NCI-H1417 treated with DMSO at 0.1 percent for 48 hours (cell line): ENCODE data around the gene CHCHD4.
"Not testable (repeated sequence)": the region's sequence is repeated elsewhere in the genome, so short reads cannot be mapped to it uniquely, and the experiment has no call there.

Experiments
- DNase-seq: peaks from one replicate; lab custom pipeline; 2025; lab: John Stamatoyannopoulos, UW

CHCHD4 gene

DNA sequence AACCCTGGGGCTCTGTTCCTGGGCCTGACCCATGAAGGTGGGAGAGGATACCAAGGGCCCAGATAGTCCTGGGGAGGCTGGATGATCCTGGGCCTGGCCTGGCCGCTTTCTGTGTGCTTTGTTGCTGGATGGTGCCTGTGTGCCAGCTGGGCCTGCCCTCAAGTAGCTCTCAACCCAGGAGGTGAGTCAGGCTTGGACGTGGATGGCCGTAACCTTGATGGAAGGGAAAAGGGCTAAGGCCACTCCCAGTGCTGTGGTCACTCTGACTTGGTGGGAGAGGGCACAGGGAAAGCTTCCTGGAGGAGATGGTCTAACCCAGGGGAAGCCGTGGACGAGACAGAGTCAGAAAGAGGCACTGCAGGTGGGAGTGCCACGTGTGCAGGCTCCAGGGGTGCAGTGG lies 9.6 kb upstream of the CHCHD4 start:
- no peak for DNase-seq

DNA sequence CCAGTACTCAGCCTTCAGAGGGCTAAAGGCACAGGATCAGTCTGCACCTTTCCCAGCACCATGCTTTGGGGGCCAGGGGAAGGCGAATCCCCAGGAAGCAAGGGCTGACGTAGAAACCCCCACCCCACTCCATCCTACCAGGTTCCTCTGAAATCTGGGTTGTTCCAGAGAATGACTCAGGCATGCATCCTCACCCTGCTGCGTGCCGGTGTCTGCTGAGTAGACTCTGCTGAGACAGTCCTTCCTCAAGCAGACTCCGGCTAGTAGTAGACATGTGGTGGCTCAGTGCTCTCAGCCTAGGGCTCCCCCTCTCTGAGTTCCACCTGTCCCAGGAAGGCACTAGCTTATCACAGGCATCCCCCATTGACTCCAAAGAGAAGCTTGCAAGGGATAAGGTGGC lies 9.2 kb upstream of the CHCHD4 start:
- DNase-seq = no peak

DNA sequence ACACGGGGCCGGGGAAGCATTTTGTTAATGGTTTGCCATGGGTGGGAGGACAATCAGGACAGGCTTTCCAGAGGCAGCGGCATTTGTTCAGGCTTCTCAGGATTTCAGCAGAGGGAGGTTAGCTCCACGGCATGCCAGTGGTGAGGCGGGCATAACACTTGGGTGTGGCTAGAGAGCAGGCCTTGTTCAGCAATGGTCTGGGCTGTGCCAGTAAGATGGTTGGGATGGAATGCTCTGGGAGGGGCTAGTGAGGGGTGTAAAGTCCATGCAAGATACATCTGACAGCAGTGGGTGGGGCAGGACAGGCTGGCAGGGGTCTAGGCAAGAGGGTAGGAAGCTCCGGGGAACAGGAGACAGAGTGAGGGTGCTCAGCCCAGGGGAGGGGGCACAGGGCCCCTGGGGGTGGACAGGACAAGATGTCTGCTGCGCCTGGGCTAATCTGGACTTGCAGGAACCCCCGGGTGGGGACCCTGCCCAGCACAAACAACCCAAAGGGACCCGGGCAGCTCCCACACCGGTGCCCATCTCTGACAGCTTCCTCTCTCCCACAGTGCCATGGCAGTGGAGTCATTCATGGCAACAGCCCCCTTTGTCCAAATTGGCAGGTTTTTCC lies 8.6 kb upstream of the CHCHD4 start:
- no peak for DNase-seq

DNA sequence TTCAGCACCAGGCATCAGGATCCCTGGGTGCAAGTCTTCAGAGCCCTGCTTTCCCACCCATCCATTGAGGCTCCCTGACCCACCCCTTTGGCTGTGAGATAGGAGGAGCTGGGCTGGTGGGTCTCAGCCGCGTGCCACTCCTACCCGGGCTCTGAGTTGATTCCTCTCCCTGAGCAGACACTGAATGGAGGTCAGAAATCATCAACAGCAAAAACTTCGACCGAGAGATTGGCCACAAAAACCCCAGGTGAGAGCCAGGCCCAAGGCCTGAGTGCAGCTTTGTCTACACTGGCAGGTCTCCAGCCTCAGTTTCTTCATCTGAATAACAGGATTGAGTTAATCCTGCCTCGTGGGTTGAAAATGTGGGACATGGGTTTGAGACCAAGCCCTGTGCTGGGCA lies 8.0 kb upstream of the CHCHD4 start:
- no peak for DNase-seq

DNA sequence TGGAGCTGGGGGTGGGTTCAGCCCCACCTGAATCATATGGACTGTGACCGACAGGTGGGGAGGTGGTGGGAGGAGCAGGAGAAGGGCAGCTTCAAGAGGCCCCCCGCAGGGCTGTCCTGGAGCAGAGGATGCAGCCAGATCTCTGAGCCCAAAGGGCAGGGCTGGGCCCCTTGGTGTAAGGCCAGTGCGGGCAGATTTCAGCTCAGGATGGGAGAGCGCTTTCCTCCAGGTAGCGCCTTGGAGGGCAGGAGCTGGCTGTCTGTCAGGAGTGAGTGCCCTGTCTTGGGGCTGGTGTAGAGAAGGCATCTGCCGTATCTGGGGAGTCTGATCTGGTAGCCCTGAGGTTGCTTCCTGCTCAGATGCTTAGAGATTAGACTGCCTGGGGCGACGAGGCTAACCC lies 7.5 kb upstream of the CHCHD4 start:
- DNase-seq = no peak

DNA sequence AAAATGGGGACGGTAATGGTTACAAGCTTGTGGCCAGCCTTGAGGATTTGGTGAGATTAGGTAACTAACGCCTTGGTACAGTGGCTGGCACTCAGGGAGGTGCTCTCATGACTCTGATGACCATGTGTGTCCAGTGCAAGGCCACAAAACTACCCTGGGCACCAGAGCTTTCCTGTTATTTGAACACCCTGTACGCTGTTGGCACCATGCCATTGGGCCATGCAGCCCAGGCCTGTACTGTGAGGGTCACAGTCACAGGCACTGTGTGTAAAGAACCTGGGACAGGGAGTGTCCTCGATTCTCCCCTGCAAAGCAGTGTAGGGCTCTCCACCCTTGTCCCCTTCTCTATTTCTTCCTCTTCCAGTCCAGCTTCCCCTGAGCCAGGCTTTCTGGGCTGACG lies 6.5 kb upstream of the CHCHD4 start:
- DNase-seq = no peak

DNA sequence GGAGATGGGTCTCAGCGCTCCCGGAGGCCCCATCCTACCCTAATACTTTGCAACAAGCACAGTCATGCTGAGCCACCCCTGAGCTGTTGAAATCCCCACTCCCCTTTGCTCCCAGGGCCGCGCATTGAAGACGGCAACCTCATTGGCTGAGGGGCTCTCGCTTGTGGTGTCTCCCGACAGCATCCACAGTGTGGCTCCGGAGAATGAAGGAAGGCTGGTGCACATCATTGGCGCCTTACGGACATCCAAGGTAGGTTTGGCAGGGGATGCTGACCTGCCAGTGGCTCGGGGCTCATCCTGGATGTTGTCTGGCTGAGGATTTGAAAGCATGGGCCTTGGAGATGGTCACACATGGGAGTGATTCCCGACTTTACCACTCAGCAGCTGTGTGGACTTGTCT lies 6.0 kb upstream of the CHCHD4 start:
- DNase-seq = no peak

DNA sequence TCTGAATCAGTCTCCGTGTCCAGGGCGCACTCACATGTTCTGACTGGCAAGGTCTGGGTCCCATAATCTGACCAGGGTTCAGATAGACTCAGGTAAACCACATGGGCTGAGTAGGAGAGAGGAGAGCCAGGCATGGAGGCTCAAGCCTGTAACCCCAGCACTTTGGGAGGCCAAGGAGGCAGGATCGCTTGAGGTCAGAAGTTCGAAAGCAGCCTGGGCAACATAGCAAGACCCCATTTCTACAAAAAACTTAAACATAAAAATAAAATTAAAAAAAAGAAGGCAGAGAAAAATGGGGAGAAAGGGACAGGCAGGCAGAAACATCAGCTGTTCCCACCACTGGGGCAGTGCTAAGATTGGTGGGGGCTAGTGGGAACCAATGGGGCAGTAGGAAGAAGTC lies 5.6 kb upstream of the CHCHD4 start:
- DNase-seq = no peak

DNA sequence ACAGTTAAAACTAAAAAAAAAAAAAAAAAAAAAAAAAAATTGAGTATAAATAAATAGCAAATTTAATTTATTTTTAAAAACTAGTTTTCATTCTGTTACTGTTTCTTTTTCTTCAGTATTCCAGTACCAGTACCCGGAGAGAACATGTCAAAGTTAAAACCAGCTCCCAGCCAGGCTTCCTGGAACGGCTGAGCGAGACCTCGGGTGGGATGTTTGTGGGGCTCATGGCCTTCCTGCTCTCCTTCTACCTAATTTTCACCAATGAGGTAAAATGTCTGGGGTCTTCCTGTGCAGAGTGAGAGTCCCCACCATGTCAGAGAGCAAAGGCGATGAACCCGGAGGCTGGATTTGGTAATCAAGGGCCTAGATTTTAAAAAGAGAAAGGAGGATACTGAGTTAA lies 4.6 kb upstream of the CHCHD4 start:
- DNase-seq = no peak

DNA sequence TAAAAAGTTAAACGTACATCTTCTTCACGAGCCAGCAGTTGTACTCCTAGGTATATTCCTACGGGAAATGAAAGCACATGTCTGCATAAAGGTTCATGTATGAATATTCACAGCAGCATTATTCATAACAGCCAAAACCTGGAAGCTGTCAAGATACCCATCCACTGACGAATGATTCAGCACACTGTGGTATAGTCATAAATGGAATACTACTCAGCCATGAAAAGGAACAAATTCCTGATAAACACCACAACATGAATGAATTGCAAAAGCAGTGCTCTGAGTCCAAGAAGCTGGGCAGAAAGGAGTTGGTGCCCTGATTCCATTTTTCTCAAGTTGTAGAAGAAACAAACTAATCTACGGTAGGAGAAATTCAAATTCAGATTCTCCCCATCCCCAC lies 4.1 kb upstream of the CHCHD4 start:
- DNase-seq = no peak

DNA sequence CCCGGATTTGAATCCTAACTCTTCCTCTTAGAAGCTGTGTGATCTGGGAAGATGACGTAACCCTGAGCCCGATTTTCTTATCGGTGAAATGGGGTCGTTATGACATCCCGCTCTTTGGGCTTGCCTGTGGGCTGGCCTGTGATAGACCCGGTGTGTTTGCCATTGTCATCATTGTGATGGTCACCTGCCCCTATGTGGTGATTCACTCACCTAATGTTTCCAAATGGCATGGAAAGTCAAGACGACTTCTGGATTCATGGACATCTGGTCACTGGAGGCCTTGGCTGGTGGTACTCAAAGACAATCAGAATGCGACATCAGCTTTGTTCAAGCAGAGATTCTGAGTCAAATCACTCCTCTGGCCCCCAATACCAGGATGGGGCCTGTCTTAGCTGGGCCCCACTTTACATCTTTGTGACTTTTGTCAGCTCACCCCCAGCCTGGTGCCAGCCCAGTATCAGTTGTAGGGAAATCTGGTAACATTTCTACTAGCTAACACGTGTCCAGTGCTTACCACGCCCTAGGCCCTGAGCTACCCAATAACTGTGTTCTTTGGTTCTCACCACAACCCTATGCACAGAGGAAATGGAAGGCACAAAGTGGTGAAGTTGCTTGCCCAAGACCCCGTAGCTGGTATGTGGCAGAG lies 3.0 kb upstream of the CHCHD4 start:
- DNase-seq = no peak

DNA sequence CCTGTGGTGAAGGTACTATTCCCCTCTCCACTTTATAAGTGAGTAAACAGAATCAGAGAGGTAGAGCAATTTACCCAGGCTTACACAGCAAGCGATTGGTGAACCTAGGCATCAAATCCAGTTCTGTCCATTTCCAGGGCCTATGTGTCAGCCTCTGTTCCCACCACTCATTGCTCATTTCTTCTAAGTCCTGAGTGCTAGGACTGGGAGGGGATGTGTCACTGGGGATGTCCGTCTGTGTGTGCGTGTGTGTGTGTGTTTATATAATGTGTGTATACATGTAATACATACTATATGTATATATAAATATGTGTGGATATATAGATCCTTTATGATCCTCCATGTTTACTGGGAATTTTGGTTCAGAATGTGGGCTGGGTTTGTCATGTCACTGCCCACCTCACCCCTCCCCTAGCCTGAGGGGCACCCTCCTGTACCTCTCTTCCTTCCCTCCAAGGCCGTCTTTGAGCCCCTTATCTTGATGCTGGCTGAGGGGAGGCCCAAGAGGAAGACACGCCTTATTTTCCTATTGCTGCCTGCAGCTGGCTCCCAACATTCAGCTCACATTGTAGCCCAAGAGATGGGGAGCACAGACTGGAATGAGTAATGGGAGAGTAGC lies 2.3 kb upstream of the CHCHD4 start:
- no peak for DNase-seq

DNA sequence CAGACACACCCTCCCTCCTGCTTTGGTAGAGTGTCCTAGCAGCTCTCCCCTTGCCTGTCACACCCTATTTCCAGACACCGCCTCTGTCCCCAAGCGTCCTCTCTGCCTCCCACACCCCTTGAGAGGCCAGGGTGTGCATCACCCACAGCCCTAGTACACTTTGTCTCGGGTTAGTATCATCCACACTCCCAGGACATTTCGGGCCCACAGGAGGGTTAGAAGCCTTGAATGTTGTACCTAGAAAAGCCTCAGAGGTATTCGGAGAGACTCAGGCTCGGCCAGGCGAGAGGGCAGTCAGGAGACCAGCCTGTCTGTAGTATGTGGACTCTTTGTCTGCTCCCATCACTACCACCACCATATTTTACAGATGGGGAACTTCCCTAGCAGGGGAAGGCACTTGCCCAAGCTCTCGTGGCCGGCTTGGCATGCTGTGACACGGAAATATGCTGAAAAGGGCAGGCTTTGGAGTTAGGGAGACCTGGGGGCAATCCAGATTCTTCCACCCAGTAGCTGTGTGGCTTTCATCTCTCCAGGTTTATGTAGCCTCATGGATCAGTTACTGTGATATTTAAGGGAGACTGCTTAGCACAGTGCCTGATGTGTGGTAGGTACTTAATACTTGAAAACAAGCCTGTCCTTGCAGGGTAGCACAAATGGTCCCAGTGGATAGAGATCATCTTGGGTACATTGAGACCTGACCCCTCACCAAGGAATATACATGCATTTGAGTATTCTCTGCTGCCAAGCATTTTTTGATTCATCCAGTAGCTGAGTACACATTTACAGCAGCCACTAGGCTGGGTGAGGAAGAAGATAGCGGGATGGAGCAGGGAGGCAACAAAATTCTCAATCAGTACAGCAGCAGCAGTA lies 1.6 kb upstream of the CHCHD4 start:
- no peak for DNase-seq

DNA sequence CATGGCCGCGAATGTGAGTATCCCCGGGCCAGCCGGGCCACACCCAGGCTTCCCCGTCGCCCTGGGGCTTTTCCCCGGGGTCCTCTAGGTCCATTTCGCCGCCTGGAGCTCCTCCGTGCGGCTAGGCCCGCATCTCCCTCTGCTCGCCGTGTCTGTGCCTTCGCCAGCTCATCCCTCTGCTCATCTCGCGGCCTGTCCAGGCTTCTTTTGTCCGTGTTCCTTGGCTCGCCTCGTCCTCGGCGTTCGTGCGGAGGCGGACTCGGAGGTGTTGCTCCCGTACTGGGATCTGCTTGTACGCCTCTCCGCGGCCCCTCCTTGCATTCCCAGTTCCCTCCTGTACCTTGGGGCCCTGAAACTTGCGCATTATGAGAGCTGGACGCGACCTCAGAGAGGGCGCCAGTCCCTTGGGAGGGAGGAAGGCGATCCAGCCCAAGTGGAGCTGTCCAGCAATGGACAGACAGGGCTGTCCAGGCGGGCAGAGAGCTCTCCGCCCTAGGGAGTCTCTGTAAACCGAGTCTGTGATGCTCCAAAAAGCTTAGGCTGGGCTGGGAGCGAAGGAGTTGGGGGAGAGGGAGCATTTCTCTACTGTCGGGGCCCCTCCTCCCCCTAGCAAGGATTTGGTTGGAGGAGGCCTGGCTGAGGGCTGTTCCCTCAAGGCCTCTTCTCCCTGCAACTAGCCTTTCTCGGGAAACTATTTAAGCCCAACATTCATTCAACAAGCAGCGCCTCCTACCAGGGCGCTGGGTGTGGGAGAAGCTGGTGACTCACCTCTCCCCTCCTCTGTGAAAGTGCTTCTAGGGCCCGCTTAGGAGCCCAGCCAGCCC lies 735 bp upstream of the CHCHD4 start:
- DNase-seq = no peak

DNA sequence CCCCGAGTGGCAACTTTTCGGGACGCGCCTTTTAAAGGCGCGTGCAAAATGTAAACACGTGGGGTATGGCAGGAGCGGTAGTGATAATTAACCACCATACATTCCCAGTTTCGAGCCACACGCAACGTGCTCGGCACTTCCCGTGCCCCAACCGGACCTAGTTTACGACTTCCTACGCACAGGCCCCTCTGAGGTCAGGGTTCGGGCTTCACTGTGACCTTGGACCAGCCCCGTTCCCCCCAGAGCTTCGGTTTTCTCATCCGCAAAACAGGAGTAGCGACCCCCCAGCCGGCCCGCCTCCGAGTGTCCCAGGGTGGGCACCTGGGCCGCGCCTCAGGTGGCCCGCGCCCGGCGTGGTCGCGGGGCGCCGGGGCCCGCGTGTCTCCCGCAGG lies 451 bp downstream of the CHCHD4 start:
- DNase-seq = no peak

DNA sequence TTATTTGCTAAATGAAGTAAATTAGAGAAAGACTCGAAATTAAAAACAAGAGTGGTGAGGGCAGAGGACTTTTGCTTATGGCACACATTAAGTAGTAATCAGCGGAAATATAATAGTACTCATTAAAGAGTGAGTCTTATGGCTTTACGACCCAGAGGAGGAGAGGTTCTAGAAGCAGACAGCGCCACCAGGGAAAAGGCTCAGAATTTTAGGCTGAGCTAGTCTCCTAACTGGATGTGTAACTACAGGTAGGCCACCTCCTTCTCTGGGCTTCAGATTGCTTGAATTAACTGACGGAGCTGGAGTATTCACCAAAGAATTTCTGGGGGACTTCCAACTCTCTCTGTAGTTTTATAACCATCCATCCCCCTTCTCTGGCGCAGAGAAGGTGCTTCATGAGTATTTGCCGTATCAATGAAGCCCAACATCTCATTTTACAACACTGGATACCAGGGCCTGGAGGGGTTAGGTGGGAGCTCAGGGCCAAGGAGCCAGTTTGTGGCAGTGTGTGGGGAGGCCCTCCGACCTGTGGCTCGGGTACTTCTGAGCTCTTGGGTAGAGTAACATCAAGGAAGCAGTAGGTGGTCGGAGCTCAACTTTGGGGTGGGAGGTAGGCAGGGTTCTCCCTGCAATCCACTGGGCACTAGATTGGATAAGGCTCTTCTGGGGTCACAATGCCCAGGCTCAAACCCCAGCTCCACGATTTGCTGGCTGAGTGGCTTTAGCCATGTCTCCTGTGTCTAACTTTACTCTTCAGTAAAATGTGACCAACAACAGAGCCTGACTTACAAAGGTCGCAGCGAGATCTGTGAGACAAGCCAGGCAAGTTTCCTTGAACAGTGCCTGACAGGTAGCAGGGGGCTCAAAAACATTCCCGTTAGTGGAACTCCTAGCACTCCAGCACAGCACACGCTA lies 1.1 kb downstream of the CHCHD4 start:
- no peak for DNase-seq

DNA sequence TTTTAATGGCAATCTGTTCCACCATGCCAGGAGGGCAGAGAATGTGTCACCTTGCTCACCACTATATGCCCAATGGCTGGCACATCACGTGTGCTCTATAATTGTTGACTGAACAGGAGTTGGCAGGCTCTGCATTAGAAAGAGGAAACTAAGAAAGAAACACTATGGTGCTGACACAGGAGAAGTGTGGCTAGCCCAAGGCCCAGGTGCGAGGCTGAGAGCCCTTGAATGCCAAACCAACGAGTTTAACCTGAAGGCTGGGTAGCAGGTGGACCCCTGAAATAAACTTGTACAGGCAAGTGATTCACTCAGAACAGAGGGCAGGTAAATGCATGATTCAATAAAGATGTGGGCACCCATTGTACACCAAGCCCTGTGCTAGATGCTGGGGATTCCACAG lies 2.4 kb downstream of the CHCHD4 start:
- no peak for DNase-seq

DNA sequence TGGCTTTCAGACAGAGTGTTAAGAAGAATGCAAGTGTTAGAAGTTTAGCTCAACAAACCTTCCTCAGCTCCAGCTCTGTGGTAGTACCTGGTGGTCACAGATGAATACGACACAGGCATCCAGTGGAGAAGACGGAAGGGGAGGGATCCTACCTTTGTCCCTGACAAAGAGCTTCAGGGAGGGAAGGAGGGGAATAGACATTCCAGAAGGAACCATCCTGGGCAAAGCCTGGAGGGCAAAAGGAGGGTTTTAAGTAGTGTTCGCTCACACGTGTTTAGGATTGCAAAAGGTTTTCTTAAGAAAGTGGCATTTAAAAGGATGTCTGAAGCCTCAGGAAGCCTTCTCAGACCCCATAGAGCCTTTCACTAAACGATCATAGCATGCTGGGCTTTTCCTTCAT lies 2.8 kb downstream of the CHCHD4 start:
- no peak for DNase-seq

DNA sequence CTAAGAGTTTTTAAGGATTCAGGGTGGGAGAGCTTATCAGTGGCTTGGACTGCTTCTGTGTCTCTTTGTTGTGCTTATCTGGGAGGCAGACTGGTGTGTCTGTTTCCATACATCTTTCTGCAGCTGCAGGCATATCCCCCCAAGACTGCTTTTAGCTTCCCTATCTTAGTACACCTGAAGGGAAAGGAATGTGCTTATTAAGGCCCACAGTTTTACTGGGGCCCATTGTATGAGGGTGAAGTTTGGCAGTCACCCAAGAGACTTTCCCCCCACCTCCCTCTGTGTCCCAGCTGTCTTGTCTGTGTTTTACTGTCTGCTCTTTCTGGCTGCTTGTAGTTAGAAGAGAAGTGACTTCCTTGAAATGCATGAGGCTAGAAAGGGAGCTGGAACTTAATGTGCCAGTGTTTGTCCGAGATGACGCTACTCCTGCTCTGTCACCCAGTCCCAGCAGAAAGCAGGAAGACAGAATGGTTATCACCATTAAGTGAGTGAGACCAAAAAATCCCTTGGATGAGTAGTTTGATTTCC lies 3.7 kb downstream of the CHCHD4 start:
- not testable (repeated sequence) for DNase-seq

DNA sequence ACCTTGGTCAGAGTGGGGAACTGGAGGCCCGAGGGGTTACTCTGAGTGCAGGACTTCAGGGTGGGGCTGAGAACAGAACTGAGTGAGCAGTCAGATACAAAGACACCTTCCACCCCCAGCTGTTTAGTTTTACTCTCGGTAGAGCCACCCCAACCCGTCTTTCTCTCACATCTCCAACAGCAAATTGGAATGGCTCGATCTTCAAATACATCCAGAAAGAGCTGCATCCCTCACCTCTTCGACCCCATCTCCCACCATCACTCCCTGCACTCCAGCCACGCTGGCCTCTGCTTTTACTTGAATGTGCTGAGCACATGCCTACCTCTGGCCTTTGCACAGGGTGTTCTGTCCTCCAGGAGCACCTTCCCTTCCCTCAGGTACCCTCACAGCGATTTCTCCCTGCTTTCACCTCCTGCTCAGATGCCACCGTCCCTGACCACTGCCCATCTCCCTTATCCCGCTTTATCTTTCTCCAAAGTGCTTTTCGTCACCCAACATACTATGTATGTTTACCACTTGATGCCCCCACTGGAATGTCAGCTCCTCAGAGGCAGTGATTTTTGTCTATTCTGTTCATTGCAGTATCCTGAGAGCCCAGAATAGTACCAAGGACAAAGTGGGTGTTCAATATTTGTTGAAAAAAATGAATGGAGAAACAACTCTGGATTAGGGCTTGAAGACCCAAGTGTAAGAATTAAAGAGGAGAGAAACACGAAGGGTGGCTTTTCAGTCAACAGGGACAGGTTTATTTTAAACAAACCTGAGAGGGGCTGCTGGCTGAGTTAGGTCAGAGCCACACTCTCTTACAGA lies 4.4 kb downstream of the CHCHD4 start:
- DNase-seq = no peak
